SH-SY5Y (cell line): Measurements from ENCODE around the gene CTNNBIP1.

Experiments
- GATA2 ChIP-seq: IDR thresholded peaks from 2 replicates; pipeline ENCODE4 v1.6.1; 2011; ENCODE audit warnings: mild to moderate bottlenecking, low read depth, low read length
- GATA3 ChIP-seq: IDR thresholded peaks from 2 replicates; pipeline ENCODE4 v1.6.1; 2011; ENCODE audit warnings: low read depth, mild to moderate bottlenecking, low read length, moderate library complexity

DNA sequence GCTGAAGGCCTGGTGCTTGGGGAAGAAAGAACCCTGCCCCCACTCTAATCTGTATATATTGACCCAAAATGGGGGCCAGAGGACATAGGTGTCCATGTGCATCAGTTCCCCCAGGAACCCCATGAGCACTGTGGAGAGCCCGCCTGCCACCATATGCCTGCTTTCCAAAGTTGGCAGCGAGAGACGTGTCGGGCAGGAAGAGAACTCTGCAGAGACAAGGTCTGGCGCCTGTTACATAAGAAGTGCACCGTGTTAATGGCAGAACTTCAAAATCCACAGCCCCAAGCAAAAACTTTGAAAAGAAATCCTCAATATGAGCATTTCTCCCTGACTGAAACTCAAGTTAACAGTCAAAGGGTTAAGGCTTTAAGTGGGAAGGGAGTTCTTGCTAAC is 8.0 kb downstream of the CTNNBIP1 start:
- no peak for TF ChIP-seq GATA3
- TF ChIP-seq GATA2 = no peak
